ENCODE data around the gene FOXK2. TPM values are rescaled to one million over a fixed set of nuclear protein-coding genes. Genes with fewer than 3 reads are reported as not detected.

FOXK2 gene
- total RNA-seq, 2 donors from 2014 or later = 27.8 to 40.3 TPM

GRCh38 chr17:82566129-82566960 is 46.8 kb downstream of the FOXK2 start:
- Histone ChIP-seq H3K4me3 (no peak overlapping the region), H3K27ac (peak overlapping the region; percentile 39 to 51), H3K36me3 (peaks cover 53% of the 10 kb centered on the region), H3K27me3 (no peaks in the 10 kb centered on the region), H3K4me1 (peaks cover 0 to 49% of the 10 kb centered on the region in 2 donors), H3K9me3 (no peaks in the 10 kb centered on the region)
- TF ChIP-seq CTCF (IDR thresholded peaks at IDR 0.05) = no peak
- DNase-seq (ENCODE audit: low spot score) = no peak

GRCh38 chr17:82567286-82567685 is 47.8 kb downstream of the FOXK2 start:
- Histone ChIP-seq H3K27me3 (no peaks in the 10 kb centered on the region), H3K9me3 (no peaks in the 10 kb centered on the region), H3K27ac (no peak overlapping the region), H3K4me3 (no peak overlapping the region), H3K4me1 (peaks cover 0 to 42% of the 10 kb centered on the region in 2 donors), H3K36me3 (peaks cover 61% of the 10 kb centered on the region)
- no peak for DNase-seq (ENCODE audit: low spot score)
- TF ChIP-seq CTCF (IDR thresholded peaks at IDR 0.05) = no peak

- TF ChIP-seq CTCF (IDR thresholded peaks at IDR 0.05) = no peak
- no peak for DNase-seq (ENCODE audit: low spot score)
- H3K4me3 ChIP-seq = no peak overlapping the region
- H3K4me1 ChIP-seq = peaks cover 0 to 42% of the 10 kb centered on the region in 2 donors
- H3K27ac ChIP-seq = peak overlapping the region; percentile 56 to 76
- no peaks in the 10 kb centered on the region for H3K27me3 ChIP-seq
- peaks cover 78% of the 10 kb centered on the region for H3K36me3 ChIP-seq
- no peaks in the 10 kb centered on the region for H3K9me3 ChIP-seq
These were observed 49.5 kb downstream of the FOXK2 start for GRCh38 chr17:82568997-82569393.

GRCh38 chr17:82569621-82570020 is 50.1 kb downstream of the FOXK2 start:
- no peak for DNase-seq (ENCODE audit: low spot score)
- Histone ChIP-seq H3K9me3 (no peaks in the 10 kb centered on the region), H3K4me1 (peaks cover 0 to 42% of the 10 kb centered on the region in 2 donors), H3K36me3 (peaks cover 78% of the 10 kb centered on the region), H3K27me3 (no peaks in the 10 kb centered on the region), H3K27ac (peak overlapping the region; percentile 56 to 76), H3K4me3 (no peak overlapping the region)
- TF ChIP-seq CTCF (IDR thresholded peaks at IDR 0.05) = no peak

GRCh38 chr17:82570277-82570676 is 50.7 kb downstream of the FOXK2 start:
- no peaks in the 10 kb centered on the region for H3K9me3 ChIP-seq
- TF ChIP-seq CTCF (IDR thresholded peaks at IDR 0.05) = no peak
- H3K36me3 ChIP-seq = peaks cover 78% of the 10 kb centered on the region
- peak overlapping the region; percentile 50 to 76 for H3K27ac ChIP-seq
- peaks cover 0 to 36% of the 10 kb centered on the region in 2 donors for H3K4me1 ChIP-seq
- no peak for DNase-seq (ENCODE audit: low spot score)
- no peak overlapping the region for H3K4me3 ChIP-seq
- H3K27me3 ChIP-seq = no peaks in the 10 kb centered on the region
